ENCODE results near the gene ADCYAP1R1.

GRCh38 chr7:31065840-31066239 is 13.7 kb downstream of the ADCYAP1R1 start:
- no peak for TF ChIP-seq CTCF (IDR thresholded peaks at IDR 0.05)
- no peak for TF ChIP-seq POLR2AphosphoS5 (IDR thresholded peaks at IDR 0.05)
